ENCODE results near the gene TRIM33.
"Not testable (repeated sequence)": the region's sequence is repeated elsewhere in the genome, so short reads cannot be mapped to it uniquely, and the experiment has no call there.

Gene TRIM33

GRCh38 chr1:114388432-114389003 lies 122.5 kb downstream of the TRIM33 start:
- no peak for TF ChIP-seq CTCF (IDR thresholded peaks at IDR 0.05; ENCODE audit: low read depth, low read length)
- in situ Hi-C loops (cut with HindIII; ENCODE audit: low sequenced_read_pairs): no loop called here
- DNase-seq (ENCODE audit: low read depth, low spot score): no peak
- no peak overlapping the region for H3K4me3 ChIP-seq (ENCODE audit: low read depth, low read length)

GRCh38 chr1:114387585-114387984 lies 123.4 kb downstream of the TRIM33 start:
- in situ Hi-C loops (cut with HindIII; ENCODE audit: low sequenced_read_pairs); DNase-seq (ENCODE audit: low read depth, low spot score); H3K4me3 ChIP-seq (ENCODE audit: low read depth, low read length): not testable (repeated sequence)

GRCh38 chr1:114387010-114387360 lies 124.0 kb downstream of the TRIM33 start:
- TF ChIP-seq CTCF (IDR thresholded peaks at IDR 0.05; ENCODE audit: low read depth, low read length): no peak
- in situ Hi-C loops (cut with HindIII; ENCODE audit: low sequenced_read_pairs): no loop called here
- DNase-seq (ENCODE audit: low read depth, low spot score): no peak
- H3K4me3 ChIP-seq (ENCODE audit: low read depth, low read length): no peak overlapping the region

- H3K4me3 ChIP-seq (ENCODE audit: low read depth, low read length): no peak overlapping the region
- no peak for TF ChIP-seq CTCF (IDR thresholded peaks at IDR 0.05; ENCODE audit: low read depth, low read length)
- in situ Hi-C loops (cut with HindIII; ENCODE audit: low sequenced_read_pairs): no loop called here
- no peak for DNase-seq (ENCODE audit: low read depth, low spot score)
Measured at GRCh38 chr1:114386129-114387009, 124.6 kb downstream of the TRIM33 start.

GRCh38 chr1:114384922-114385321 lies 126.1 kb downstream of the TRIM33 start:
- in situ Hi-C loops (cut with HindIII; ENCODE audit: low sequenced_read_pairs): no loop called here
- no peak for TF ChIP-seq CTCF (IDR thresholded peaks at IDR 0.05; ENCODE audit: low read depth, low read length)
- no peak overlapping the region for H3K4me3 ChIP-seq (ENCODE audit: low read depth, low read length)
- DNase-seq (ENCODE audit: low read depth, low spot score): no peak

GRCh38 chr1:114379987-114380386 lies 131.0 kb downstream of the TRIM33 start:
- in situ Hi-C loops (cut with HindIII; ENCODE audit: low sequenced_read_pairs): no loop called here
- no peak for TF ChIP-seq CTCF (IDR thresholded peaks at IDR 0.05; ENCODE audit: low read depth, low read length)
- no peak overlapping the region for H3K4me3 ChIP-seq (ENCODE audit: low read depth, low read length)
- no peak for DNase-seq (ENCODE audit: low read depth, low spot score)

- in situ Hi-C loops (cut with HindIII; ENCODE audit: low sequenced_read_pairs): no loop called here
- DNase-seq (ENCODE audit: low read depth, low spot score): no peak
- no peak overlapping the region for H3K4me3 ChIP-seq (ENCODE audit: low read depth, low read length)
- TF ChIP-seq CTCF (IDR thresholded peaks at IDR 0.05; ENCODE audit: low read depth, low read length): no peak
Measured at GRCh38 chr1:114379358-114379757, 131.6 kb downstream of the TRIM33 start.

Measured in astrocyte of the spinal cord (primary cell).